Activated effector memory CD4-positive, alpha-beta T cell treated with anti-CD3 and anti-CD28 coated beads, Interleukin-2, amount 50 U/mL, for 16 hours (primary cell): Measurements from ENCODE around the gene SLC10A7.

Source experiments
- DNase-seq: peaks from one replicate; pipeline ENCODE4 v3.0.0-alpha.2; 2020

SLC10A7 gene

GRCh38 chr4:146521541-146522097 lies at the start of gene SLC10A7:
Gene SLC10A7, minus strand, starts transcription at chr4:146521940. Its CDS starts 223 bp downstream, at chr4:146521717.
- peak; percentile 90 for DNase-seq

GRCh38 chr4:146567396-146567795 lies 45.7 kb upstream of the SLC10A7 start:
- DNase-seq, result no peak

GRCh38 chr4:146564492-146564891 lies 42.8 kb upstream of the SLC10A7 start:
- DNase-seq, result no peak

GRCh38 chr4:146550161-146550560 lies 28.4 kb upstream of the SLC10A7 start:
- no peak for DNase-seq

GRCh38 chr4:146548443-146548842 lies 26.7 kb upstream of the SLC10A7 start:
- no peak for DNase-seq

GRCh38 chr4:146545102-146545501 lies 23.4 kb upstream of the SLC10A7 start:
- DNase-seq, result no peak

- no peak for DNase-seq
Measured at GRCh38 chr4:146534178-146534577, 12.4 kb upstream of the SLC10A7 start.

- DNase-seq, result no peak
Measured at GRCh38 chr4:146525754-146526153, 4.0 kb upstream of the SLC10A7 start.

GRCh38 chr4:146524663-146525062 lies 2.9 kb upstream of the SLC10A7 start:
- DNase-seq, result no peak

GRCh38 chr4:146522869-146523205 lies 1.1 kb upstream of the SLC10A7 start:
- no peak for DNase-seq

- peak; percentile 94 for DNase-seq
Measured at GRCh38 chr4:146522098-146522868, 543 bp upstream of the SLC10A7 start.

- DNase-seq, result peak; percentile 66
Measured at GRCh38 chr4:146520896-146521540, 722 bp downstream of the SLC10A7 start.

- DNase-seq, result no peak
Measured at GRCh38 chr4:146514651-146515357, 6.9 kb downstream of the SLC10A7 start.

- no peak for DNase-seq
Measured at GRCh38 chr4:146513548-146513947, 8.2 kb downstream of the SLC10A7 start.

GRCh38 chr4:146511381-146511780 lies 10.4 kb downstream of the SLC10A7 start:
- no peak for DNase-seq

- DNase-seq, result no peak
Measured at GRCh38 chr4:146510942-146511341, 10.8 kb downstream of the SLC10A7 start.

GRCh38 chr4:146508229-146508939 lies 13.4 kb downstream of the SLC10A7 start:
- no peak for DNase-seq

GRCh38 chr4:146507632-146508031 lies 14.1 kb downstream of the SLC10A7 start:
- DNase-seq, result no peak

GRCh38 chr4:146506272-146506671 lies 15.5 kb downstream of the SLC10A7 start:
- DNase-seq, result no peak

GRCh38 chr4:146500216-146500615 lies 21.5 kb downstream of the SLC10A7 start:
- DNase-seq, result no peak

- no peak for DNase-seq
Measured at GRCh38 chr4:146498291-146498690, 23.4 kb downstream of the SLC10A7 start.

- no peak for DNase-seq
Measured at GRCh38 chr4:146495269-146495668, 26.5 kb downstream of the SLC10A7 start.

- no peak for DNase-seq
Measured at GRCh38 chr4:146494143-146494542, 27.6 kb downstream of the SLC10A7 start.
